Stimulated activated CD4-positive, alpha-beta T cell treated with anti-CD3 and anti-CD28 coated beads, Interleukin-2, amount 100 ng/mL, for 24 hours (primary cell): ENCODE data around the gene TULP3.

Source experiments
- DNase-seq, 2 donors: peaks; one replicate each; pipeline ENCODE4 v3.0.0-alpha.2; 2020

Gene TULP3

GRCh38 chr12:2930865-2931264, 40.2 kb downstream of the TULP3 start:
- DNase-seq = no peak

DNA sequence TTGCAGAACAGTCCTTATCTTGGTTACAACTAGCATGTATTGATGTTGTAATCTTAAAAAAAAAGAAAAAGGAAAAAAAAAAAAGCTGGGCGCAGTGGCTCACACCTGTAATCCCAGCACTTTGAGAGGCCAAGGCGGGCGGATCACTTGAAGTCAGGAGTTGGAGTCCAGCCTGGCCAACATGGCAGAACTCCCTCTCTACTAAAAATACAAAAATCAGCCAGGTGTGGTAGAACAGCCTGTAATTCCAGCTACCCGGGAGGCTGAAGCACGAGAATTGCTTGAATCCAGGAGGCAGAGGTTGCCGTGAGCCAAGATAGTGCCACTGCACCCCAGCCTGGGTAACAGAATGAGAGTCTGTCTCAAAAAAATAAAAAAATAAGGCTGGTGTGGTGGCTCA, 42.9 kb downstream of the TULP3 start:
- DNase-seq = no peak

DNA sequence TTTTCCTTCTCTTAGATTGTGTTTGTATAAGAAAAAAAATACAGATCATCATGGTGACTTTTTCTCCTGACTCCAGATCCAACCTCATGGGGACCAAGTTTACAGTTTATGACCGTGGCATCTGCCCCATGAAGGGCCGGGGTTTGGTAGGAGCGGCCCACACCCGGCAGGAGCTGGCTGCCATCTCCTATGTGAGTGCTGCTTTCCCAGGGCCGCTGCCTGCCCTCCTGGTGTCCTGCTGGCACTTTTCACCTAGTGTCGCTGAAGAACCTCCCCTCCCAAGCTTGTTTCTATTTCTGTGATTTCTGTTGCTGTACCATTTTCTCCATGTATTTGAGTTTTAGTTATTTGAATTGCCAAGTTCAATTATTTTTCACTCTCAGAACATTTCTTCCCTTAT, 43.7 kb downstream of the TULP3 start:
- no peak for DNase-seq

GRCh38 chr12:2936301-2936700, 45.6 kb downstream of the TULP3 start:
- DNase-seq = no peak

DNA sequence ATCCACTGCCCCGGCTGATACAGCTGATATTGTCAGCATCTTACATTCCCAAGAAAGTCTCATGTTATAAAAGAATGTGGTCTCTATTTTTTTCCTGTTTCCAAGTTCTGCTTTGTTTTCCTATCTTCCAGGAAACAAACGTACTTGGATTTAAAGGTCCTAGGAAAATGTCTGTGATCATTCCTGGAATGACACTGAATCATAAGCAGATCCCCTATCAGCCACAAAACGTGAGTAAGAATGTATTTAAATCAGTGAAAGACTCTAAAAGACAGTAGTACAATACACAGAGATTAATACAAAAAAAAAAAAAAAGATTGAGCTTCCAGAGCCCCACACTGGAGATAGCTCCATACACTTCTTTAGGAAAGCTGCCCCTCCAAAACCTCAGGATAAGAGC, 46.8 kb downstream of the TULP3 start:
- no peak for DNase-seq

DNA sequence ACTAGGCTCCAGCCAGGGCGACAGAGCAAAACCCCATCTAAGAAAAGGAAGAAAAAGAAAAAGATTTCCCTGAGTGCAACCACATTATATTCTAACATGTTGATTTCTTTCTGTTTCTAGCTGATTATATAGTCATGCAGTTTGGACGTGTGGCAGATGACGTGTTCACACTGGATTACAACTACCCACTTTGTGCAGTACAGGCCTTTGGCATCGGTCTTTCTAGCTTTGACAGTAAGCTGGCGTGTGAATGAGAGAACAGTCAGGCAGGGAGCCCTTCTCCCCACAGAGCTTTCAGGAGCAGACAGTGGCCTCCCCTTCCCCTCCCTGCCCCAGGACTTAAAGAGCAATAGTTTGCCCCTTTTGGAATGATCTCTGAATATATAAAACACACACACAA, 48.5 kb downstream of the TULP3 start:
- no peak for DNase-seq

GRCh38 chr12:2940564-2940963, 49.9 kb downstream of the TULP3 start:
- no peak for DNase-seq

DNA sequence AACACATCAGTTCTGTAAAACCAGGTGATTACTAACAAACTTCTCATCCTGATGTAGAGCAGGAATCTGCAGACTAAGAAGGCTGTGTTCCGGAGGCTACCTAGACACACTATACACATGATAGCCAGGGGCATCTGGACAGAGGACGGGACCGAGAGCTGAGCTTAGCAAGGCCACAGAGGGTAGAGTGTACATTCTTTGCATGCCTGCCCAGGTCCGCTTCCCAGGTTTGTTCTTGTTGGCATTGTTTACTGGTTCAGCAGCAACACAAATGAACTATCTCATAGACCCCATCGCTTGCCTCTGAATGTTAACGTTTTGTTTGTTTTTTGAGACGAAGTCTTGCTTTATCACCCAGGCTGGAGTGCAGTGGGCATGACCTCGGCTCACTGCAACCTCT, 50.8 kb downstream of the TULP3 start:
- DNase-seq = no peak

DNA sequence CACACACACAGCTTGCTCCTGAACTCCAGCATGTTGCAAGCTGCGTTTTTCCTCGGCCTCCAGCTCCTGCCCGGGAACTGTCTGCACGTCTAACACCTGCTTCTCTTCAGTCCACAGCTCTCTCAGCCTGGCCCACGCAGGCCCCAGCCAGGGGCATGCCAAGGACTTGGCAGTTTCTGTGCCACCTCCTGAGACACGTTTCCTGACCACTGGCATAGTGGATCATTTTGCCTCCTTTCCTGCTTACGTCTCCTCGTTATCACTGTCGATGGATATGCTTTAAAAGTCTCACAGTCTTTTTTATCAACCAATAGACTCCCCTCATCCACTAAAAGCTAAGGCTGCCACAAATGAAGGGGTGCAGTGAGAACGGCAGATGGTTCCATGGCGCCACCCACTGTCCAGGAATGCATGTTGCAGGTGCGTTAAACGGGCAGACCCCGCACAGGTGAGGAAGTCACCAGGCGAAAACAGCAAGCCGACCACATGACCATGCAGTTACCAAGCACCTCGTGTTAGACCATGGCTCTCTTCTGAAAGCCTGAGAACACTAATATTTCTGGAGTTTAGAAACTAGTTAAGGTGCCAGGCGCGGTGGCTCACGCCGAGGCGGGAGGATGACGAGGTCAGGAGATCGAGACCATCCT, 53.8 kb downstream of the TULP3 start:
- DNase-seq = peak; percentile 63 to 73

DNA sequence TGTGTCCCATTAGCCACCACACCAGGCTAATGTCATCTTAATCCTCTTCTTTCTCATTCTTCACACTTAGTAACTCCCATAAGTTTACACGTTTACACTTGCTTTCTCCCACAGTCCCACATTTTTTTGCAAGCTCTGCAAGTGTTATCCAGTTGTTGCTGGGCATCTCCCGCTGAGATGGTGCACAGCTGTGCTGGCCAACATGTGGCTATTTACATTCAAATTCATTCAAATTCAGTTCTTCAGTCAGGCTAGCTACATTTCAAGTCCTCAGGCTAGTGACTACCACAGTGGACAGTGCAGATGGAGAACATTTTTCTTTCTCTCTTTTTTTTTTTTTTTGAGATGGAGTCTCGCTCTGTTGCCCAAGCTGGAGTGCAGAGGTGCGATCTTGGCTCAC, 58.7 kb downstream of the TULP3 start:
- DNase-seq = no peak

GRCh38 chr12:2955888-2956287, 65.2 kb downstream of the TULP3 start:
- DNase-seq = no peak

GRCh38 chr12:2957816-2958431, 67.2 kb downstream of the TULP3 start:
- no peak for DNase-seq

- DNase-seq = peak in 1 of 2 donors; percentile 6
Measured at GRCh38 chr12:2958432-2959191, 67.9 kb downstream of the TULP3 start.

- peak in 1 of 2 donors; percentile 51 for DNase-seq
Measured at GRCh38 chr12:2959192-2959504, 68.5 kb downstream of the TULP3 start, which contains the start of gene TEAD4. TEAD4 (plus strand) TSS chr12:2959397.

DNA sequence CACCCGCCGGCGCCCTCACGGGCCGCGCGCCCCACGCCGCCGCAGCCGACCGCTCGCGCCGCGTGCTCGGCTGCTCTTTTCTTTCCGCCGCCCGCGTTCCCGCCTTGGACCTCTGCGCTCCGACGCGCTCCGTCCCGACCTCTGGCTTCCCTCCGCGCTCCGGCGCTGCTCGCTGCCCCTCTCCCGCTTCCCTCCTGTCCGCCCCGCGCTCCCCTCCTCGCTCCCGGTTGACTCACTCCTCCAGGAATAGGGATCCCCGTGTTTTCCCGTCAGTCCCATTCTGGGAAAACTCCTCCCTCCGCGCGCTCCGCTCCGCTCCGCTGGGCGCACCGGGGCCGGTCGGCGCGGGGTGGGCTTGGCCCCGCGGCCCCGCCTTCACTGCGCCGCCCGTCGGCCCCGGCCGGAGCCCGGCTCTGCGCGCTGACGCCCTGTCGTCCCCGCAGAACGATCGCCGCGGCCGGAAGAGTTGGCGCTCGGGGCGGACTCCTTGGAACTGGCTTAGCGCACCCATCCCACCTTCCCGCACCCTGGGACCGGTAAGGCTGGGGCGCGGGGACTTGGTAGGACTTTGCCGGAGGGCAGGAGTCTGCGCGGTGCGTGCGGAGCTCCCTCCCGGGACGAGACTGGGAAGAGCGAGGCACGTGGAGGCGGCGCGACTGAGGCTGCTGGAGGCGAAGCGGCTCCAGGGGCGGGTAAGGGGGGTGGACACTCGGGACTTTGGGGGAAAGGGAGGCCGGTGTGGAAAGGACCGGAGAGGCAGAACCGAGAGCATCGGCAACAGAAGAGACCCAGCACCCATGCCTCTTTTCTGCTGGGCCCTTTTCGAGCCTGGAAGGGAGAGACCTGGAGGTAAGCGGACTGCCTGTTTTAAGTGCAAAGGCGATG, 69.1 kb downstream of the TULP3 start:
- peak in 1 of 2 donors; percentile 43 for DNase-seq

DNA sequence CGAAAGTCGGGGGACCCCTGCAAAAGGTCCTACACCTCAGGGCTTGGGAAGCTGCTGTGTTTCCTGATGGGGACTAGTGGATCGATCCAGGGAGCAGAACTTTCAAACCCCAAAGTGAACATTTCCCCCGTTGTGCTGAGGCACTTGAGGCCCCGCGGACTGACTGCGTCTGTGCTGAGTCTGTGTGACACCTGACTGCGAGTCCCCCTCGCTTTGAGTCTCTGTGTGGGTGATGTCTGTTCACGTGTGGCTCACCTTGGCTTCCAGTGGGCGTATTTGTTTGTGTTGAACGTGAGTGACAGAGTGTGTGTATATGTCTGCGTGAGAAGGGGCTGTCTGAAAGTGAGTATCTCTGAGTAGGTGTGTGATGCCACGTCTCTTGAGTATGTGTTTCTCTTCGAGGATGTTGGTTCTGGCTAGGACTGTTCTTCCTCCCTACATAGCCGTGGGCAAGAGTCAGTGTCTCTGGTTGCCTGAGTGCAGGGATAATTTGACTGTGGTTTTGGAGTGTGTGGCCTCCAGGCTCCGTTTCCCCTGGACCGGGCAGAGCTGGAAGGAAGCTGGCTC, 69.8 kb downstream of the TULP3 start:
- peak; percentile 19 to 22 for DNase-seq

GRCh38 chr12:2960996-2961616, 70.4 kb downstream of the TULP3 start:
- DNase-seq = no peak

GRCh38 chr12:2961705-2962104, 71.0 kb downstream of the TULP3 start:
- no peak for DNase-seq

- DNase-seq = no peak
Measured at GRCh38 chr12:2963154-2963759, 72.6 kb downstream of the TULP3 start.

DNA sequence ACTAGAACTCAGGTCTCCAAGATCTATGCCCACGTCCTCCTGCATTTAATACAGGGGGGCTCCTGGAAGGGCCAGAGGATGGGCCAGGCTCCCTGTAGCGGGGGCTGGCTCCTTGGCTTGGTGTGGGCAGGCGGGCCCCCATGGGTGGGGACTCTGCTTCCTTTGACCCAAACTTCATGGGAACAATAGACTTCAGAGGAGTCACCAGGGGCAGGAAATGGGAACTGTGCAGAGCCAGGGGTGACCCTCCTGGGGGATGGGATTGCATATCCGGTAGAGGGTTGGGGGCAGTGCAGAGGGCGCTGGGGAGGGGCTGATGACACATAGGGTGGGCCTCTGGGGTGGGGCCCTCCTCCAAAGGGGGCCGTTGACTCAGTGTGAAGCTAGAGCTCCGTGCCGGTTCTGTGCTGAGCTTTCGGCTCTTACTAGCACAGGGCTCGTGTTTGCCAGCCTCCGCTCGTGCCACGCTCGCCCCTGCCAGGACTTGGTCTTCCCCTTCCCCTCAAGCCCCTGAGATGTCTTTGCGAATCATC, 73.1 kb downstream of the TULP3 start:
- no peak for DNase-seq

DNA sequence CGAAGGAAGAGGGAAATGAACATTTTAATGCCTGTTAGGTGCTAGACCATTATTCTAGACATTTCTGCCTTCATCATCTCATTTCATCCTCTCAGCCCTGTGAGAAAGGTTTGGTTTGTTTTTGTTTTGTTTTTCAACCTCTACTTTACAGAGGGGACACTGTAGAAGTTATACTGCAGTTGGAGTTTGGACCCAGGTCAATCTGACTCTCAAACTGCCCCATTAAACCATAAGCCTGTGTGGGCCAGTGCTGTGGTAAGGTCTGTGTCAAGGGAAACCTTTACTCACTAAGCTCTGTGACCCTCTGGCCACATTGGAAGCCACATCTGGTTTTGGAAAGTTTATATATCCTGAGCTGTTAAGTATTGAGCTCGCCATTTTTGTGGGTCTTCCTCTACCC, 77.0 kb downstream of the TULP3 start:
- DNase-seq = no peak

GRCh38 chr12:2970744-2971143, 80.1 kb downstream of the TULP3 start:
- DNase-seq = no peak
